ENCODE data around the gene SORCS2. TPM values are rescaled to one million over a fixed set of nuclear protein-coding genes. Genes with fewer than 3 reads are reported as not detected.

Gene SORCS2
- total RNA-seq, 4 donors from 2014 or later: 2.0 to 7.4 (median 3.6) TPM

DNA sequence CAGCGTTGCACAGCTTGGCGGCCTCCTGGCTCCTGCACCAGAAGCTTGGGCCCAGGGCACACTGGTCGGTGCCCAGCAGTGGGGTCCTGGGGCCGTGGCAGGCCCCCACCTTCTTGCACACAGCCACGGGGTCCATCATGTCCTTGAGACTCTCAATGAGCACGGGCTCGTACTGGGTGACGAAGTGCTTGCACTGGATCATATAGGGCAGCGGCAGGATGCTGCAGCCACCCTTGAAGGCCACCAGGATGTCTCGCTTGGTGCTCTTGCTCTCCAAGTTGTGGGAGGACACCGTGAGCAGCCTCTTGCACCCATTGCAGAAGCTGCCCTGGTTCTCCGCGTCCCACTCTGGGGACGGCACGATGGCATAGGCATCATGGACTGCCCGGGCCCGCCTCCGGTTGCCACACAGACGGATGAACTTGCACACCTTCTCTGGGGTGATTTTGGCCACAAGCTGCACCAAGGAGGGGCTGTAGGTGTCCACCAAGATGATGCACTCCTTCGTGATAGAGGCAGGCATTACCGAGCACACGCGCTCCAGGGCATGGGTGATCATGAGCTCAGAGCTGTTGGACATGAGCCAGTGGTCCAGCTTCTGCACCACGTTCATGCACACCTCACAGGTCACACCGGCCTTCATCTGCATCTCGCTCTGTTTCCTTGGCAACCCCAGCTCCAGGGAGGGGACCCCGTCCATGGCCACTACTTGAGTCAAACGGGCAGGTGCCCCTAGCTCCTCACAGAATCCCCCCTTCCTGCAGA lies 241.2 kb downstream of the SORCS2 start:
- TF ChIP-seq, protein P1, sequence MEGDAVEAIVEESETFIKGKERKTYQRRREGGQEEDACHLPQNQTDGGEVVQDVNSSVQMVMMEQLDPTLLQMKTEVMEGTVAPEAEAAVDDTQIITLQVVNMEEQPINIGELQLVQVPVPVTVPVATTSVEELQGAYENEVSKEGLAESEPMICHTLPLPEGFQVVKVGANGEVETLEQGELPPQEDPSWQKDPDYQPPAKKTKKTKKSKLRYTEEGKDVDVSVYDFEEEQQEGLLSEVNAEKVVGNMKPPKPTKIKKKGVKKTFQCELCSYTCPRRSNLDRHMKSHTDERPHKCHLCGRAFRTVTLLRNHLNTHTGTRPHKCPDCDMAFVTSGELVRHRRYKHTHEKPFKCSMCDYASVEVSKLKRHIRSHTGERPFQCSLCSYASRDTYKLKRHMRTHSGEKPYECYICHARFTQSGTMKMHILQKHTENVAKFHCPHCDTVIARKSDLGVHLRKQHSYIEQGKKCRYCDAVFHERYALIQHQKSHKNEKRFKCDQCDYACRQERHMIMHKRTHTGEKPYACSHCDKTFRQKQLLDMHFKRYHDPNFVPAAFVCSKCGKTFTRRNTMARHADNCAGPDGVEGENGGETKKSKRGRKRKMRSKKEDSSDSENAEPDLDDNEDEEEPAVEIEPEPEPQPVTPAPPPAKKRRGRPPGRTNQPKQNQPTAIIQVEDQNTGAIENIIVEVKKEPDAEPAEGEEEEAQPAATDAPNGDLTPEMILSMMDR (IDR thresholded peaks at IDR 0.05): no peak
- TF ChIP-seq POLR2AphosphoS5 (IDR thresholded peaks at IDR 0.05): no peak
- TF ChIP-seq POLR2A (IDR thresholded peaks at IDR 0.05): no peak
- TF ChIP-seq EP300 (IDR thresholded peaks at IDR 0.05): no peak
- H3K9me3 ChIP-seq: no peaks in the 10 kb centered on the region
- H3K27me3 ChIP-seq: no peaks in the 10 kb centered on the region
- WGBS, 2 donors (ENCODE audit: low coverage in 1 of 2): 67 to 95% methylated on average over 3 to 12 of the region's 28 CpGs
- H3K27ac ChIP-seq: no peak overlapping the region
- no peak overlapping the region for H3K4me3 ChIP-seq
- ATAC-seq: no peak
- no peaks in the 10 kb centered on the region for H3K36me3 ChIP-seq
- peaks cover 0 to 11% (median 0%) of the 10 kb centered on the region in 3 donors for H3K4me1 ChIP-seq

DNA sequence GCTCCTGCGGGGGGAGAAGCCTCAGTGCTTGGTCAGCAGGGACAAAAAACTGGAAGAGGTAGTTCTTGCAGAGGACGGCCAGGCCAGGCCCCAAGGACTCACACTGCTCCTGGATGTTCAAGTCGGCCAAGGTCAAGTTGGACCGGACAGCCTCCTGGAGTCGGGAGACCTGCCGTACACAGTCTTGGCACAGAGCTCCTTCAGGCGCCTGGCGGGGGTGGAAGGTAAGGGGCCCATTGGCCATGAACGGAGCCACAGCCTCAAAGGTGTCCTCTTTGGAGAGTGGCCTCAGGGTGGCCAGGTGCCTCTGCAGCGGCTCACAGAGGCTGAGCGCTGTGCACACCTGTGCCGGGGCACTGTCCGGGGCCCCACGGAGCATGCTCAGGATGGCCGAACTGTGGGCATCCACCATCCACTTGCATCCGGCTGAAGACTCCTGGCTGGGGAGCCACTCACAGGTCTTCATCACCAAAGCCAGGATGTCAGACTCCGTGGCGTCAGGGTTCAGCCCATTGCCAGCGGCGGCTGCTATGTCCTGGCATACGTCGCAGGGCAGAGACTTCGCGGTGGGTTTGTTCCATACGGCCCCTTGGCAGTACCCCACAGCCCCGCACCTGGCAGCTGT lies 241.9 kb downstream of the SORCS2 start:
- TF ChIP-seq POLR2AphosphoS5 (IDR thresholded peaks at IDR 0.05) (no peak), POLR2A (IDR thresholded peaks at IDR 0.05) (no peak), EP300 (IDR thresholded peaks at IDR 0.05) (no peak)
- TF ChIP-seq, protein P1 (IDR thresholded peaks at IDR 0.05): no peak
- ATAC-seq: peak; percentile 13
- 87% methylated on average over 3 of the region's 26 CpGs; no CpG with 5 or more reads in 1 of the 2 donors for WGBS, 2 donors (ENCODE audit: low coverage in 1 of 2)

DNA sequence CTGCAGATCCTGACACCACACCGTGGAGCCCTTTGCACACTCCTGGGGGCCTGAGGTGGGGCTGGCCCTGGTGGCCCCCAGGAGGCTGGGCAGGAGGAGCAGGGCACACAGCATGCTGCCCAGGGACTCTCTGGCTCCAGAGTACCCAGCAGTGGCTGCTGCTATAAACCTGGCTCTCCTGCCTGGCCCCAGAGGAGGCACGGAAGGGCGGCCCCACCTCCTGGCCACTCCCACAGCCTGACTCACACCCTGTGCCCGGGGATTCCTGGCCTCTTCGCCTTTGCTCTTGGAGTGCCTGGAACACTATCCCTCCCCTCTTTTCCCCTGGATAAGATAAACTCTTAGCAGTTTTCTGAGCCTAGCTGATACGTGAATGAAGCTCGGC lies 242.4 kb downstream of the SORCS2 start, which contains the start of gene PSAPL1:
TSS of gene PSAPL1 (minus strand) at position 165 of the 385 bp plus-strand sequence. CDS start at position 114, 51 bp downstream.
- TF ChIP-seq, protein P1 (IDR thresholded peaks at IDR 0.05): peak in 1 of 4 experiments; percentile 14
- TF ChIP-seq POLR2AphosphoS5 (IDR thresholded peaks at IDR 0.05): no peak
- no peak for TF ChIP-seq POLR2A (IDR thresholded peaks at IDR 0.05)
- no peak for TF ChIP-seq EP300 (IDR thresholded peaks at IDR 0.05)
- peak; percentile 37 for ATAC-seq

More for the DNA sequence above, 241.9 kb downstream of the SORCS2 start:
- Histone ChIP-seq H3K27ac (no peak overlapping the region), H3K36me3 (no peaks in the 10 kb centered on the region), H3K4me3 (no peak overlapping the region), H3K27me3 (no peaks in the 10 kb centered on the region), H3K9me3 (no peaks in the 10 kb centered on the region), H3K4me1 (peaks cover 0 to 11% (median 0%) of the 10 kb centered on the region in 3 donors)

DNA sequence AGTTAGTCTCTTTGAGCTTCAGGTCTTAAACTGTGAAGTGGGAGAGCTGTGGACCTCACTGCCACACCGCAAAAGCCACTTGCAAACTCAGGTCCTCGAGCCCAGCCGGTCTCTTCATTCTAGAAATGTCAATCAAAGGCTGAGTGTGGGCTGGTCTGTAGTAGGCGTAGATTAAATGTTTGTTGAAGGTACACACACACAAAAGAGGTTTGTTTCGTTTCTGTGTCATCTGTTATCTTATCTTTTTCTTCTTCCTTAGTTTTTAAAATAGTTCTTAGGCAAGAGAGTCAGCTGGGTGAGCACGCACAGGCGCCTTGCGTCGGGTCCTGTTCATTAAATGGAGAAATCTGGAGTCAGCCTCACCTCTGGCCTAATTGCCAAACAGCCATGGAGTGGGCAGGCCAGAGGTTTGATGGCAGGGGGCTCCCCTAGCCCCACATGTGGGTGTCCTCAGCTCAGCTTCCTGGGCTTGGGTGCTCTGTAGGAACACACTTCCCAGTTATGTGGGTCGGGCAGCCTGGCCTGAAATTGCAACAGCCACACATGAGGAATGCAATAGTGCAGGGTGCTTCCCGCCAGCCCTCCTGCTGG lies 243.2 kb downstream of the SORCS2 start:
- H3K27me3 ChIP-seq: no peaks in the 10 kb centered on the region
- no peaks in the 10 kb centered on the region for H3K9me3 ChIP-seq
- WGBS, 2 donors (ENCODE audit: low coverage in 1 of 2): 68 to 77% methylated on average over 7 to 8 of the region's 11 CpGs
- peaks cover 0 to 11% (median 0%) of the 10 kb centered on the region in 3 donors for H3K4me1 ChIP-seq
- H3K36me3 ChIP-seq: no peaks in the 10 kb centered on the region
- TF ChIP-seq, protein P1 (IDR thresholded peaks at IDR 0.05): no peak
- TF ChIP-seq POLR2A (IDR thresholded peaks at IDR 0.05) (no peak), POLR2AphosphoS5 (IDR thresholded peaks at IDR 0.05) (no peak), EP300 (IDR thresholded peaks at IDR 0.05) (no peak)
- H3K27ac ChIP-seq: no peak overlapping the region
- ATAC-seq: no peak
- no peak overlapping the region for H3K4me3 ChIP-seq

More for the DNA sequence above, 242.4 kb downstream of the SORCS2 start, which contains the start of gene PSAPL1:
- WGBS, 2 donors (ENCODE audit: low coverage in 1 of 2): 11 to 36% methylated on average over 5 to 6 of the region's 7 CpGs
- H3K36me3 ChIP-seq: no peaks in the 10 kb centered on the region
- no peaks in the 10 kb centered on the region for H3K9me3 ChIP-seq
- no peaks in the 10 kb centered on the region for H3K27me3 ChIP-seq
- no peak within 1 kb of the TSS for H3K27ac ChIP-seq
- peaks cover 0 to 11% (median 0%) of the 10 kb centered on the region in 3 donors for H3K4me1 ChIP-seq
- no peak within 1 kb of the TSS for H3K4me3 ChIP-seq
